ENCODE data around the gene SERPINB2. TPM values are rescaled to one million over a fixed set of nuclear protein-coding genes. Genes with fewer than 3 reads are reported as not detected.

The SERPINB2 gene
- total RNA-seq, 1 experiment from 2014 or later: 9.9 TPM

- no peaks in the 10 kb centered on the region for H3K9me3 ChIP-seq (ENCODE audit: low read length)
- no peaks in the 10 kb centered on the region for H3K4me1 ChIP-seq (ENCODE audit: insufficient read depth, low read length)
- intact Hi-C loops (cut with micrococcal nuclease): no loop called here
- H3K9me2 ChIP-seq (replicated peaks; ENCODE audit: low read length): no peaks in the 10 kb centered on the region
- H3K4me2 ChIP-seq (ENCODE audit: low read length): no peak overlapping the region
- CTCF ChIA-PET: no interaction called here
- no peak overlapping the region for H3K4me3 ChIP-seq (ENCODE audit: low read length)
- BruUV-seq (replicated peaks): no TSS peak
- no peak overlapping the region for H3K9ac ChIP-seq (ENCODE audit: low read length)
- POLR2A ChIA-PET (ENCODE audit: unreplicated experiment): no interaction called here
- TF ChIP-seq, protein P1, sequence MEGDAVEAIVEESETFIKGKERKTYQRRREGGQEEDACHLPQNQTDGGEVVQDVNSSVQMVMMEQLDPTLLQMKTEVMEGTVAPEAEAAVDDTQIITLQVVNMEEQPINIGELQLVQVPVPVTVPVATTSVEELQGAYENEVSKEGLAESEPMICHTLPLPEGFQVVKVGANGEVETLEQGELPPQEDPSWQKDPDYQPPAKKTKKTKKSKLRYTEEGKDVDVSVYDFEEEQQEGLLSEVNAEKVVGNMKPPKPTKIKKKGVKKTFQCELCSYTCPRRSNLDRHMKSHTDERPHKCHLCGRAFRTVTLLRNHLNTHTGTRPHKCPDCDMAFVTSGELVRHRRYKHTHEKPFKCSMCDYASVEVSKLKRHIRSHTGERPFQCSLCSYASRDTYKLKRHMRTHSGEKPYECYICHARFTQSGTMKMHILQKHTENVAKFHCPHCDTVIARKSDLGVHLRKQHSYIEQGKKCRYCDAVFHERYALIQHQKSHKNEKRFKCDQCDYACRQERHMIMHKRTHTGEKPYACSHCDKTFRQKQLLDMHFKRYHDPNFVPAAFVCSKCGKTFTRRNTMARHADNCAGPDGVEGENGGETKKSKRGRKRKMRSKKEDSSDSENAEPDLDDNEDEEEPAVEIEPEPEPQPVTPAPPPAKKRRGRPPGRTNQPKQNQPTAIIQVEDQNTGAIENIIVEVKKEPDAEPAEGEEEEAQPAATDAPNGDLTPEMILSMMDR (conservative IDR thresholded peaks at IDR 0.05; ENCODE audit: low read depth, low read length): no peak
- TF ChIP-seq EZH2 (IDR thresholded peaks at IDR 0.05; ENCODE audit: low read length, unreplicated experiment): no peak
- no peak for TF ChIP-seq EZH2phosphoT487 (IDR thresholded peaks at IDR 0.05; ENCODE audit: borderline replicate concordance, low read length)
- ATAC-seq (no peak), DNase-seq (no peak)
- no peaks in the 10 kb centered on the region for H3K36me3 ChIP-seq (ENCODE audit: low read depth, low read length)
- no peaks in the 10 kb centered on the region for H3K27me3 ChIP-seq (ENCODE audit: low read length)
- H2AFZ ChIP-seq (ENCODE audit: low read length): no peak overlapping the region
- no peaks in the 10 kb centered on the region for H3K79me2 ChIP-seq (ENCODE audit: low read length)
- no peaks in the 10 kb centered on the region for H3F3A ChIP-seq (ENCODE audit: low read length, unreplicated experiment)
- no peak overlapping the region for H3K27ac ChIP-seq (ENCODE audit: low read length)
- no peaks in the 10 kb centered on the region for H4K20me1 ChIP-seq (ENCODE audit: low read length)
These were observed 17.9 kb downstream of the SERPINB2 start for GRCh38 chr18:63905361-63905760.

- no peaks in the 10 kb centered on the region for H3K4me1 ChIP-seq (ENCODE audit: insufficient read depth, low read length)
- no peaks in the 10 kb centered on the region for H3K27me3 ChIP-seq (ENCODE audit: low read length)
- TF ChIP-seq EZH2 (IDR thresholded peaks at IDR 0.05; ENCODE audit: low read length, unreplicated experiment) (no peak), EZH2phosphoT487 (IDR thresholded peaks at IDR 0.05; ENCODE audit: borderline replicate concordance, low read length) (no peak)
- TF ChIP-seq, protein P1 (conservative IDR thresholded peaks at IDR 0.05; ENCODE audit: low read depth, low read length): no peak
- no peak overlapping the region for H3K27ac ChIP-seq (ENCODE audit: low read length)
- CTCF ChIA-PET: no interaction called here
- no peaks in the 10 kb centered on the region for H3F3A ChIP-seq (ENCODE audit: low read length, unreplicated experiment)
- DNase-seq (no peak), ATAC-seq (no peak)
- no TSS peak for BruUV-seq (replicated peaks)
- H3K4me3 ChIP-seq (ENCODE audit: low read length): no peak overlapping the region
- H3K79me2 ChIP-seq (ENCODE audit: low read length): no peaks in the 10 kb centered on the region
- H2AFZ ChIP-seq (ENCODE audit: low read length): no peak overlapping the region
- intact Hi-C loops (cut with micrococcal nuclease): no loop called here
- no peaks in the 10 kb centered on the region for H4K20me1 ChIP-seq (ENCODE audit: low read length)
- no peak overlapping the region for H3K4me2 ChIP-seq (ENCODE audit: low read length)
- no peaks in the 10 kb centered on the region for H3K9me3 ChIP-seq (ENCODE audit: low read length)
- POLR2A ChIA-PET (ENCODE audit: unreplicated experiment): no interaction called here
- H3K9ac ChIP-seq (ENCODE audit: low read length): no peak overlapping the region
- no peaks in the 10 kb centered on the region for H3K9me2 ChIP-seq (replicated peaks; ENCODE audit: low read length)
- H3K36me3 ChIP-seq (ENCODE audit: low read depth, low read length): no peaks in the 10 kb centered on the region
These were observed 18.6 kb downstream of the SERPINB2 start for GRCh38 chr18:63906056-63906455.

DNA sequence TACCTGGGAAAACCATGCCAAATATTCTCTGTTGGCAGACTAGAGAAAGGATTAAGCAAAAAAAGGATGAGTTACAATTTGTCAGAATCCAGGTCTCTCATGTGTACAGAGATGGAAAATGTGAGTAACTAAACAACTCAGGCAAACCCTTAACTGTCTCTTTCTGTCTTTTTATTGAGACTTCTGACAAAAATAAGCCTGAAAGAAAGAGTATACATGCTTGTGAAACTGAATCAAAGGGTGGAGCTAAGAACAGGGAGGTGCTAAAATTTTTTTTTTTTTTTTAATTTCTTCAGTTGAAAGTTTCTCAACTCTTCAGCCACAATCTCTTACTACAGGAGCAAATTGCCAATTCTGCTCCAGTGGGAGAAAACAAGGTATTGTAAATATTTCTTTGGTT, 20.2 kb downstream of the SERPINB2 start, which contains the start of gene SERPINB10:
SERPINB10 (plus strand) TSS at position 295 of the 400 bp plus-strand sequence. CDS start 7,553 bp downstream, outside the sequence.
- no TSS peak for BruUV-seq (replicated peaks)
- H4K20me1 ChIP-seq (ENCODE audit: low read length): no peaks in the 10 kb centered on the region
- no peaks in the 10 kb centered on the region for H3K4me1 ChIP-seq (ENCODE audit: insufficient read depth, low read length)
- no peak within 1 kb of the TSS for H3K4me3 ChIP-seq (ENCODE audit: low read length)
- ChIA-PET CTCF (no interaction called here), POLR2A (ENCODE audit: unreplicated experiment) (no interaction called here)
- TF ChIP-seq, protein P1 (conservative IDR thresholded peaks at IDR 0.05; ENCODE audit: low read depth, low read length): no peak
- TF ChIP-seq EZH2 (IDR thresholded peaks at IDR 0.05; ENCODE audit: low read length, unreplicated experiment) (no peak), EZH2phosphoT487 (IDR thresholded peaks at IDR 0.05; ENCODE audit: borderline replicate concordance, low read length) (no peak)
- H3K4me2 ChIP-seq (ENCODE audit: low read length): no peak within 1 kb of the TSS
- no peak within 1 kb of the TSS for H2AFZ ChIP-seq (ENCODE audit: low read length)
- no peaks in the 10 kb centered on the region for H3K9me3 ChIP-seq (ENCODE audit: low read length)
- no peaks in the 10 kb centered on the region for H3K36me3 ChIP-seq (ENCODE audit: low read depth, low read length)
- H3K27ac ChIP-seq (ENCODE audit: low read length): no peak within 1 kb of the TSS
- H3F3A ChIP-seq (ENCODE audit: low read length, unreplicated experiment): no peaks in the 10 kb centered on the region
- no peak within 1 kb of the TSS for H3K9ac ChIP-seq (ENCODE audit: low read length)
- peaks cover 1% of the 10 kb centered on the region; the same call in 1 of the 2 replicates for H3K27me3 ChIP-seq (ENCODE audit: low read length)
- H3K9me2 ChIP-seq (replicated peaks; ENCODE audit: low read length): no peaks in the 10 kb centered on the region
- intact Hi-C loops (cut with micrococcal nuclease): no loop called here
- H3K79me2 ChIP-seq (ENCODE audit: low read length): no peaks in the 10 kb centered on the region
- ATAC-seq: no peak
- no peak for DNase-seq

All from PC-3 (cell line).